Fibroblast of lung (primary cell): ENCODE data around the gene MSANTD4. TPM values are rescaled to one million over a fixed set of nuclear protein-coding genes. Genes with fewer than 3 reads are reported as not detected.

Source experiments
- DNase-seq, 2 donors: peaks; one replicate each; pipeline versions ENCODE4 v3.0.0 to v3.0.0-alpha.2; 2010; ENCODE audit warnings: low read depth in 2 of 2
- H2AFZ ChIP-seq: 2 replicates; pipeline ENCODE4 v1.5.1; 2012; ENCODE audit warnings: low read length, control low read depth, inconsistent platforms
- H3K27ac ChIP-seq: 2 replicates; pipeline ENCODE4 v1.5.1; 2011; ENCODE audit warnings: low read length, control low read depth; ENCODE audit not compliant: insufficient read depth
- H3K27me3 ChIP-seq: 2 replicates; pipeline ENCODE4 v1.5.1; 2011; ENCODE audit warnings: mild to moderate bottlenecking, low read length; ENCODE audit not compliant: control insufficient read depth, insufficient read depth
- H3K36me3 ChIP-seq: 2 replicates; pipeline ENCODE4 v1.5.1; 2011; ENCODE audit warnings: low read length; ENCODE audit not compliant: control insufficient read depth, insufficient read depth
- H3K4me1 ChIP-seq: 2 replicates; pipeline ENCODE4 v1.5.1; 2011; ENCODE audit warnings: low read length; ENCODE audit not compliant: control insufficient read depth, insufficient read depth; ENCODE audit errors: extremely low read depth
- H3K4me2 ChIP-seq: 2 replicates; pipeline ENCODE4 v1.5.1; 2011; ENCODE audit warnings: low read length, control low read depth; ENCODE audit not compliant: insufficient read depth; ENCODE audit errors: extremely low read depth
- H3K4me3 ChIP-seq, 4 experiments: fragments of 200-600 bp in 1 of 4; sonication (generic) in 1 of 4; replicated peaks in 1 of 4; 2 replicates each; pipeline ENCODE4 v1.5.1; 2011 to 2016; ENCODE audit warnings: low read length in 4 of 4, low read depth in 3 of 4, mild to moderate bottlenecking in 3 of 4, control low read depth in 2 of 4, inconsistent platforms in 1 of 4, mixed read lengths in 1 of 4; ENCODE audit not compliant: insufficient read depth in 1 of 4; ENCODE audit errors: control extremely low read depth in 1 of 4
- H3K79me2 ChIP-seq: 2 replicates; pipeline ENCODE4 v1.5.1; 2012; ENCODE audit warnings: mild to moderate bottlenecking, low read length, inconsistent platforms; ENCODE audit not compliant: control insufficient read depth, insufficient read depth
- H3K9ac ChIP-seq: 2 replicates; pipeline ENCODE4 v1.5.1; 2011; ENCODE audit warnings: mild to moderate bottlenecking, low read length, control low read depth; ENCODE audit not compliant: insufficient read depth
- H3K9me3 ChIP-seq: 2 replicates; pipeline ENCODE4 v1.5.1; 2012; ENCODE audit warnings: low read depth, low read length; ENCODE audit not compliant: control insufficient read depth, insufficient read depth
- H4K20me1 ChIP-seq: 2 replicates; pipeline ENCODE4 v1.5.1; 2011; ENCODE audit warnings: low read length; ENCODE audit not compliant: control insufficient read depth, insufficient read depth; ENCODE audit errors: extremely low read depth
- EZH2 ChIP-seq: IDR thresholded peaks from 2 replicates; pipeline ENCODE4 v1.5.1; 2012; ENCODE audit warnings: low read length, control low read depth, mild to moderate bottlenecking; ENCODE audit errors: missing control alignments
- polyA plus RNA-seq, 2 donors: library from polyadenylated mRNA; depleted of rRNA in 1 of 2; stranded (reverse) in 1 of 2; unstranded in 1 of 2; fragments of >200 nt; gene quantifications; 2 replicates each; pipeline ENCODE4 v1.2.1, GENCODE V29; 2011 to 2012; ENCODE audit warnings: missing spikeins in 1 of 2
- total RNA-seq: library from RNA; depleted of rRNA; stranded (reverse); fragments of >200 nt; gene quantifications from 2 replicates; pipeline ENCODE4 v1.2.1, GENCODE V29; 2014
- TF ChIP-seq, protein P1 (sequence below), 2 donors: IDR thresholded peaks in 1 of 2; conservative IDR thresholded peaks in 1 of 2; 1 replicate in 1 of 2; 2 replicates in 1 of 2; pipeline ENCODE4 v1.5.1; 2011 to 2012; ENCODE audit warnings: low read length in 2 of 2, control low read depth in 1 of 2, inconsistent platforms in 1 of 2, low read depth in 1 of 2, mild to moderate bottlenecking in 1 of 2

MSANTD4 gene
- total and polyA plus RNA-seq, 2 donors (not counting 1 experiment from before 2014, with no cell fraction given) = 21.3 to 57.6 TPM

DNA sequence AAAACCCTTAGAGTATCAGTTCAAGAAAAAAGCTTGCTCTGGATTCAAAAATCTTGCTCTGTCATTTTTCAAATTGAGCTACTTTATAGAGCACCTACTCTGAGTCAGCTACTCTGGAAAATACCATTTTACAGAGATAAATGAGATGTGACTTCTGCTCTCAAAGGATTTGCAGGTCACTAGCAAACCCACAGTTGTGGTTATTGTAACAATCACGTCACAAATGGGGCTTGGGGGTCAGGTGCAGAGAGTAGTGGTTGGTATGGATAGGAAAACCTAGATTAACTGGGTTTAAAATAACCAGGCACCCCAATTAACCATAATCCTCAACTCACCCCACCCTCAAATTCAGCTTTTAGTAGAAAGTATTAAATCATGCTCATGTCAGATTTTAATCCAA is 52.3 kb downstream of the MSANTD4 start:
- H4K20me1 ChIP-seq = no peaks in the 10 kb centered on the region
- no peak overlapping the region for H3K4me3 ChIP-seq
- no peak overlapping the region for H3K9ac ChIP-seq
- no peaks in the 10 kb centered on the region for H3K36me3 ChIP-seq
- H3K9me3 ChIP-seq = no peaks in the 10 kb centered on the region
- H2AFZ ChIP-seq = no peak overlapping the region
- no peaks in the 10 kb centered on the region for H3K27me3 ChIP-seq
- no peak for DNase-seq
- no peak overlapping the region for H3K4me2 ChIP-seq
- no peaks in the 10 kb centered on the region for H3K79me2 ChIP-seq
- TF ChIP-seq EZH2 = no peak
- TF ChIP-seq, protein P1, sequence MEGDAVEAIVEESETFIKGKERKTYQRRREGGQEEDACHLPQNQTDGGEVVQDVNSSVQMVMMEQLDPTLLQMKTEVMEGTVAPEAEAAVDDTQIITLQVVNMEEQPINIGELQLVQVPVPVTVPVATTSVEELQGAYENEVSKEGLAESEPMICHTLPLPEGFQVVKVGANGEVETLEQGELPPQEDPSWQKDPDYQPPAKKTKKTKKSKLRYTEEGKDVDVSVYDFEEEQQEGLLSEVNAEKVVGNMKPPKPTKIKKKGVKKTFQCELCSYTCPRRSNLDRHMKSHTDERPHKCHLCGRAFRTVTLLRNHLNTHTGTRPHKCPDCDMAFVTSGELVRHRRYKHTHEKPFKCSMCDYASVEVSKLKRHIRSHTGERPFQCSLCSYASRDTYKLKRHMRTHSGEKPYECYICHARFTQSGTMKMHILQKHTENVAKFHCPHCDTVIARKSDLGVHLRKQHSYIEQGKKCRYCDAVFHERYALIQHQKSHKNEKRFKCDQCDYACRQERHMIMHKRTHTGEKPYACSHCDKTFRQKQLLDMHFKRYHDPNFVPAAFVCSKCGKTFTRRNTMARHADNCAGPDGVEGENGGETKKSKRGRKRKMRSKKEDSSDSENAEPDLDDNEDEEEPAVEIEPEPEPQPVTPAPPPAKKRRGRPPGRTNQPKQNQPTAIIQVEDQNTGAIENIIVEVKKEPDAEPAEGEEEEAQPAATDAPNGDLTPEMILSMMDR (conservative IDR thresholded peaks at IDR 0.05 in 1 of 2, IDR thresholded peaks at IDR 0.05 in 1 of 2; ENCODE audit: low read depth in 1 of 2, low read length in 2 of 2) = no peak
- no peak overlapping the region for H3K27ac ChIP-seq
- H3K4me1 ChIP-seq = no peaks in the 10 kb centered on the region

DNA sequence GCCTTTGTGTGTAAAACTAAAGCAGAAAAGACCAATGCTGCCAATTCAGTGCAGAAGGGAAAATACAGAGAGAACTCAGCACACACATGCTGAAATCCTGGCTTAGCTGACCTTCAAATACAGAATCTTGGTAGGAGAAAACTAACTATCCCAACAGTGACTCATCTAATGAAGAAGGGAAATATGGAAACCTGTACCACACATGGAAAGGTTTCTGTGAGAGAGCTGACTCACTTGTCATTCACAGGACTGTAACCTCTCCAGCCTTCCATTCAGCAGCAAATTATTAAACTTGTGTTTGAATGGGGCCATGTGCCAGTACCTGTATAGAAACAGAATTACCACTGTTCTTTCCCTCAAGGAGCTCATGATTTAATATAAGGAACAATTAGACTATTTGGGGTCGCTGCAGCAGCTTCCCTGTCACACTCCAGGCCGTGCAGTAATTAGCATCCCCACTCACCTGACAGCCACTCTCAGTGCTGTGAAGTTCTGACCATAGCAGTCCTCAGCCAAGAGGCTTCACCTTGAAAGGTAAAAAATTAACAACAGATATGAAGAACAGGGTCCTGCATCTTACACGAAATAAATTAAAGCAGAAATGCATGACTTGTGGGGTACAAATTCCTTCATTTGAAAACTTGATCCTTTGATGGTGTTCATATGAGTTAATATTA is 53.9 kb downstream of the MSANTD4 start:
- Histone ChIP-seq H3K4me1 (no peaks in the 10 kb centered on the region), H3K4me2 (no peak overlapping the region), H3K9me3 (no peaks in the 10 kb centered on the region), H3K27me3 (no peaks in the 10 kb centered on the region), H3K79me2 (no peaks in the 10 kb centered on the region), H4K20me1 (no peaks in the 10 kb centered on the region), H3K36me3 (no peaks in the 10 kb centered on the region), H3K9ac (no peak overlapping the region), H2AFZ (no peak overlapping the region), H3K4me3 (no peak overlapping the region), H3K27ac (no peak overlapping the region)
- TF ChIP-seq, protein P1 (conservative IDR thresholded peaks at IDR 0.05 in 1 of 2, IDR thresholded peaks at IDR 0.05 in 1 of 2; ENCODE audit: low read depth in 1 of 2, low read length in 2 of 2) = no peak
- TF ChIP-seq EZH2 = no peak
- DNase-seq = peak; percentile 65 to 72

GRCh38 chr11:105960252-105961245 is 61.5 kb downstream of the MSANTD4 start:
- DNase-seq = no peak
- Histone ChIP-seq H3K9me3 (no peaks in the 10 kb centered on the region), H3K27ac (no peak overlapping the region), H3K36me3 (no peaks in the 10 kb centered on the region), H3K4me2 (no peak overlapping the region), H3K9ac (no peak overlapping the region), H3K4me3 (no peak overlapping the region), H3K4me1 (no peaks in the 10 kb centered on the region), H3K27me3 (no peaks in the 10 kb centered on the region), H4K20me1 (no peaks in the 10 kb centered on the region), H3K79me2 (no peaks in the 10 kb centered on the region), H2AFZ (no peak overlapping the region)
- no peak for TF ChIP-seq EZH2
- TF ChIP-seq, protein P1 (conservative IDR thresholded peaks at IDR 0.05 in 1 of 2, IDR thresholded peaks at IDR 0.05 in 1 of 2; ENCODE audit: low read depth in 1 of 2, low read length in 2 of 2) = no peak
